Activated CD4-positive, CD25-positive, alpha-beta regulatory T cell treated with anti-CD3 and anti-CD28 coated beads, Interleukin-2, amount 50 U/mL, for 72 hours (primary cell): ENCODE data around the gene ASIP.

Source experiments
- DNase-seq: peaks from one replicate; pipeline ENCODE4 v3.0.0; 2021

The ASIP gene

GRCh38 chr20:34312544-34313217, 71.5 kb downstream of the ASIP start:
- peak; percentile 83 for DNase-seq

DNA sequence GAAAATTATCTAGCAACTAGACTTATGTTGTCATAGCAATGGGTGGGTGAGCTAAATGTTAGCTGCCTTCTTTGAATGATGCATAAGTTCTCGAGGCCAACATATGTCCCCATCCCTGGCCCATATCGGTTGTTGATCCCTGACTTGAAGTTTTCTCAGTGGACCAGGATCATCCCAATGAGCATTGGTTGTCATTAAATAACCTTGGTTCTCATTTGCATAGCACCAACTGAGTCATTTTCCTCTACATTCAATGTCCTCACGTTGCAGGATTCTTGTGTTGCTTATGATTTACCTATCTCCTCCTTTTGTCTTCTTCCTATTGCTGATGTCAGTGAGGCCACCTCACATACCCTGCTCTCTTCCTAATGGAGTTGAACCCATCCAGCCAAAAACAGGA, 74.0 kb downstream of the ASIP start:
- no peak for DNase-seq

DNA sequence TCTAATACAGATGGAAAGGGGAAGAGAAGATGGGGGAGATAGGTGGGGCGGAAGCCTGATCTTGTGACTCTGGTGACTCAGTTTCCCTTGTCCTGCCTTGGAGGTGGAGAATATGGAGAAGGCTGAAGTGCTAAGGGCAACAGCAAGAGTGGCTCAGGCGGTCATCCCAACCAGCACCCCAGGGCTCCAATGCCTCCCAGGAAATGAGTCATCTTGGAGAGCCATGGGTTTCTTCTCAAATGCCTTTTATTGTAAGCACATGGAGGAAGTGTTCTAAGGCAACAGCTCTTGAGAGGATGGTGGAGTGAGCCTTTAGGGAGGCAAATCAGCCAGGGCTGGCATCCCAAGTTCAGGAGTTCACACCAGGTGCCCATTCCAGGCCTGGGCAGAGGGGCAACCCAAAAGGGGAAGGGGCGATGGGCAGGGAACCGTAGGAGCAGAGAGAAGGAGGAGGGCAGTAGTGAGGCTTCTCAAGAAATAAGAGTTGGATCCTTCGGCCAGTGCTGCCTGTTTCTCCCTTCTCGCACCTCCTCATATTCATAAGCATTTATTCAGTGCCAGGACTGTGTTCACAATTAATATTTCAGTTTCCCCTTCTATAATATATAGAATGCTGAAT, 75.1 kb downstream of the ASIP start:
- DNase-seq = no peak
